ENCODE results near the gene PTBP3.

PTBP3 gene

DNA sequence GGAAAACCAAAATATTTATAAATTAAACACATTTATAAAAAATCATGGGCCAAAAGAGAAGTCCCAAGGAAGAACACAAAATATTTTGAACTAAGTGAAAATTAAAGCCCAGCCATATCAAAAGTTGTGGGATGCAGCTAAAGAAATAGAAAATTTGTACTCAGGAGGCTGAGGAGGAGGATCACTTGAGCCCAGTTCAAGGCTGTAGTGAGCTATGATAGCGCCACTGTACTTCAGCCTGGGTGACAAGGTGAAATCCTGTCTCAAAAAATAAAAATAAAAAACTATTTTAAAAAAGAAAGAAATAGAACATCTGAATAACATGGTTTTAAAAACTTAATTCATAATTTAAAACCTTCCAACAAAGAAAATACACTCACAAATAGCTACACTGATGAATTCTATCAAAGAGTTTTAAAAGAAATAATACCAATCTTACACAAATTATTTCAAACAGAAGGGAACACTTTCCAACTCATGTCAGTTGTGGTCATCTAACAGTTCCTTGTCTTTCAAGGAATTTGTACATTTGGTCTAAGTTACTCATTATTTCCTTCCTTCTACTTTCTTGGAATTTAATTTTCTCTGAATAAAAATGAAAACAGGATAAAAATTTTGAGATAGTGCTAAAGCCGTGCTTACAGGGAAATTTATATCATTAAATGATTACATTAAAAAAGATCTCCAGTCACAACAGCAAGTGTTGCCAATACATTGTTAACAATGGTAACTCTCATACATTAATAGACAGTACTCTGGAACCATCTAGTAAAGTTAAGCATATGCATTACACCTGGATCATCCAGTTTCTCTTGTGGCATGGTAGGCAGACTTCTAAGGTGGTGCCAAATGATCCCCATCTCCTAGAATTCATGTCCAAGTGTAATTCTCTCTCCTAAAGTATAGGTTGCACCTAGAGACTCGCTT is 17.8 kb downstream of the PTBP3 start:
- H3K27ac ChIP-seq: peak overlapping the region; percentile 13
- no peaks in the 10 kb centered on the region for H3K36me3 ChIP-seq
- H3K27me3 ChIP-seq: no peaks in the 10 kb centered on the region
- H3K9me3 ChIP-seq: no peaks in the 10 kb centered on the region
- TF ChIP-seq, protein P1, sequence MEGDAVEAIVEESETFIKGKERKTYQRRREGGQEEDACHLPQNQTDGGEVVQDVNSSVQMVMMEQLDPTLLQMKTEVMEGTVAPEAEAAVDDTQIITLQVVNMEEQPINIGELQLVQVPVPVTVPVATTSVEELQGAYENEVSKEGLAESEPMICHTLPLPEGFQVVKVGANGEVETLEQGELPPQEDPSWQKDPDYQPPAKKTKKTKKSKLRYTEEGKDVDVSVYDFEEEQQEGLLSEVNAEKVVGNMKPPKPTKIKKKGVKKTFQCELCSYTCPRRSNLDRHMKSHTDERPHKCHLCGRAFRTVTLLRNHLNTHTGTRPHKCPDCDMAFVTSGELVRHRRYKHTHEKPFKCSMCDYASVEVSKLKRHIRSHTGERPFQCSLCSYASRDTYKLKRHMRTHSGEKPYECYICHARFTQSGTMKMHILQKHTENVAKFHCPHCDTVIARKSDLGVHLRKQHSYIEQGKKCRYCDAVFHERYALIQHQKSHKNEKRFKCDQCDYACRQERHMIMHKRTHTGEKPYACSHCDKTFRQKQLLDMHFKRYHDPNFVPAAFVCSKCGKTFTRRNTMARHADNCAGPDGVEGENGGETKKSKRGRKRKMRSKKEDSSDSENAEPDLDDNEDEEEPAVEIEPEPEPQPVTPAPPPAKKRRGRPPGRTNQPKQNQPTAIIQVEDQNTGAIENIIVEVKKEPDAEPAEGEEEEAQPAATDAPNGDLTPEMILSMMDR (IDR thresholded peaks at IDR 0.05): no peak
- no peak overlapping the region for H3K4me3 ChIP-seq (ENCODE audit: low read depth in 1 of 2, low read length in 1 of 2)
- H3K4me1 ChIP-seq (ENCODE audit: control insufficient read depth in 1 of 2, insufficient read depth in 1 of 2, low read depth in 1 of 2, low read length in 1 of 2): peaks cover 17 to 18% of the 10 kb centered on the region in 2 experiments

DNA sequence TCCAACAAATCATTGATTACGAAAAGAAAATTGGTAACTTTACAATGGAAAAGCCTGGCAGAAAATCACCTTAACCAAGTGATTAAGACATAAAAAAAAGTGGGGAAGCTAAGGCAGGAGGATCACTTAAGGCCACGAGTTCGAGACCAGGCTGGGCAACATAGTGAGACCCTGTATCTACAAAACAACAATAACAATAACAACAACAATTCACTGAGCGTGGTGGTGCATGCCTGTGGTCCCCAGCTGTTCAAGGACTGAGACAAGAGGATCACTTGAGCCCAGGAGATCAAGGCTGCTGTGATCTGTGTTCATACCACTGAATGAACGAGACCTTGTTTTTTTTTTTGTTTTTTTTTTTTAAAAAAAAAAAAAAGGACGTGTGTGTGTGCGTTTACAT is 21.3 kb downstream of the PTBP3 start:
- TF ChIP-seq, protein P1 (IDR thresholded peaks at IDR 0.05): no peak
- Histone ChIP-seq H3K9me3 (no peaks in the 10 kb centered on the region), H3K4me1 (ENCODE audit: control insufficient read depth in 1 of 2, insufficient read depth in 1 of 2, low read depth in 1 of 2, low read length in 1 of 2) (peaks cover 15 to 18% of the 10 kb centered on the region in 2 experiments), H3K36me3 (no peaks in the 10 kb centered on the region), H3K4me3 (ENCODE audit: low read depth in 1 of 2, low read length in 1 of 2) (no peak overlapping the region), H3K27ac (no peak overlapping the region), H3K27me3 (no peaks in the 10 kb centered on the region)

DNA sequence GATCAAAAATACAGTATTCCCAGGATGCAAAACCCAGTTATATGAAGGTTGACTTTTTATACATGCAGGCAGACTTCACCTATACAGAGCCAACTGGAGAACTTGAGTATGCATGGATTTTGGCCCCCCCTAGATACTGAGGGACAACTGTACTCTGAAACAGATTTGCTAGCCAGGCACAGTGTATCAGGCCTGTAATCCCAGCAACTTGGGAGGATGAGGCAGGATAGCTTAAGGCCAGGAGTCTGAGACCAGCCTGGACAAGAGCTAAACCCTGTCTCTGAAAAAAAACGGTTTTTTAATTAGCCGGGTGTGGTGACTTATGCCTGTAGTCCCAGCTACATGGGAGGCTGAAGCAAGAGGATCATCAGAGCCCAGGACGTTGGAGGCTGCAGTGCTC is 21.9 kb downstream of the PTBP3 start:
- Histone ChIP-seq H3K9me3 (no peaks in the 10 kb centered on the region), H3K36me3 (no peaks in the 10 kb centered on the region), H3K27me3 (no peaks in the 10 kb centered on the region), H3K4me3 (ENCODE audit: low read depth in 1 of 2, low read length in 1 of 2) (no peak overlapping the region), H3K27ac (no peak overlapping the region), H3K4me1 (ENCODE audit: control insufficient read depth in 1 of 2, insufficient read depth in 1 of 2, low read depth in 1 of 2, low read length in 1 of 2) (peaks cover 14 to 15% of the 10 kb centered on the region in 2 experiments)
- TF ChIP-seq, protein P1 (IDR thresholded peaks at IDR 0.05): no peak

DNA sequence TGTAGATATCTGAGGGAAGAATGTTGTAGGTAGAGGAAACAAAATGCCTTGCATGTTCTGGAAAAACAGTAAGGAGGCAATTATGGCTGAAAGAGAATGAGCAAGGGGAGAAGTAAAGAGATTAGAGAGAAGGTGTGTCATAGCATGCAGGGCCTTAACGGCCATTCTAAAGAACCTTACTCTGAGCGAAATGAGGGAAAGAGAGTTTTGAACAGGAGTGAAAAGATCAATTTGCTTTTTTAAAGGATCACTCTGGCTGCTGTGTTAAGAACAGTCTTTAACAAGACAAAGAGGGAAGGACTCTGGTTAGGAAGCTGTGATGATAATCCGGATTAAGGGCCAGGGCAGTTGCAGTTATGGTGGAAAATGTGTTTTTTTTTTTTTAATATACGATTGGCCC is 22.6 kb downstream of the PTBP3 start:
- H3K27me3 ChIP-seq: no peaks in the 10 kb centered on the region
- TF ChIP-seq, protein P1 (IDR thresholded peaks at IDR 0.05): no peak
- no peaks in the 10 kb centered on the region for H3K36me3 ChIP-seq
- H3K9me3 ChIP-seq: no peaks in the 10 kb centered on the region
- H3K27ac ChIP-seq: no peak overlapping the region
- peaks cover 7 to 11% of the 10 kb centered on the region in 2 experiments for H3K4me1 ChIP-seq (ENCODE audit: control insufficient read depth in 1 of 2, insufficient read depth in 1 of 2, low read depth in 1 of 2, low read length in 1 of 2)
- no peak overlapping the region for H3K4me3 ChIP-seq (ENCODE audit: low read depth in 1 of 2, low read length in 1 of 2)

DNA sequence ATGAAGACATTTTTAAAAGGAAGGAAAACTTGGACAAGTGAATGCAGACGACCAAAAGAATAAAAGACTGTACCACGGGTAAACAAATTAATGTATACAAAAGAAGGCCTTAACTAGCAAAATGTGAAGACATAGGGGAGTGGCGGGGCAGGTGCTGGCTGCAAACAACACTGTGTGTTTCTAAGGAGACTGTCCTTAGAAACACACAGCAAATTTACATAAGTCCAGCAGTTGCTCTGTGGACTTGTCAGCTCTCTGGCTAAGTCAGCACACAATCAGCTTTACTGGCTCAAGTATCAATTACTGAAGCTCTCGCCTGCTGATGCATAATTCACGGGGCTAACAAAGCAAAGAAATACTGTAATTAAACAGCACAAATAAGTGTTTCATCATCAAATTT is 24.8 kb downstream of the PTBP3 start:
- Histone ChIP-seq H3K4me1 (ENCODE audit: control insufficient read depth in 1 of 2, insufficient read depth in 1 of 2, low read depth in 1 of 2, low read length in 1 of 2) (no peaks in the 10 kb centered on the region), H3K36me3 (no peaks in the 10 kb centered on the region), H3K27me3 (no peaks in the 10 kb centered on the region), H3K4me3 (ENCODE audit: low read depth in 1 of 2, low read length in 1 of 2) (no peak overlapping the region), H3K9me3 (no peaks in the 10 kb centered on the region), H3K27ac (no peak overlapping the region)
- TF ChIP-seq, protein P1 (IDR thresholded peaks at IDR 0.05): no peak
